GM19043 (cell line): Measurements from ENCODE around the gene TIMM29.

Experiments used
- ATAC-seq: cut with Tn5 transposase; IDR thresholded peaks from one replicate; pipeline ENCODE4 v1.9.1; 2021; ENCODE audit warnings: low read depth; ENCODE audit not compliant: unreplicated experiment

TIMM29 gene

GRCh38 chr19:10976131-10976892 lies 47.7 kb downstream of the TIMM29 start:
- ATAC-seq, result no peak

DNA sequence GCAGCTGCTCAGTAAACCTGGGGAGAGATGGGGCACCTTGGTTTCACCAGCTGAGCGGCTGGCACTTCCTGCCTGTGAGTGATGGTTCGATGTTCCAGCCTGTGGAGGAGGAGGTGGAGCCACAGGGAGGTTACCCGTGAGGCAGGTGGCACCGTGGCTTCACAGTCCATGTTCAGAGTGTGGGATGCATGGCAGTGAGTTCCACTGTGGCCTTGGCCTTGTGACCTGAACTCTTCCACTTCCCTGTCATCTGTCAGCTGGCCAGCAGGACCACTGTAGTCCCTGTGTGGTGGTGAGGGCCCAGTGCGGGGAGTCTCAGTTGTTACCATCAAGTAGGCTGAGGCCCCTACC lies 49.1 kb downstream of the TIMM29 start:
- no peak for ATAC-seq
